NK-92 treated with Interleukin-12 subunit alpha and Interleukin-12 subunit beta, amount 100 ng/mL, for 24 hours (cell line): ENCODE data around the gene NRAS.

Source experiments
- DNase-seq: peaks from one replicate; lab custom pipeline; 2025; lab: John Stamatoyannopoulos, UW

The NRAS gene

DNA sequence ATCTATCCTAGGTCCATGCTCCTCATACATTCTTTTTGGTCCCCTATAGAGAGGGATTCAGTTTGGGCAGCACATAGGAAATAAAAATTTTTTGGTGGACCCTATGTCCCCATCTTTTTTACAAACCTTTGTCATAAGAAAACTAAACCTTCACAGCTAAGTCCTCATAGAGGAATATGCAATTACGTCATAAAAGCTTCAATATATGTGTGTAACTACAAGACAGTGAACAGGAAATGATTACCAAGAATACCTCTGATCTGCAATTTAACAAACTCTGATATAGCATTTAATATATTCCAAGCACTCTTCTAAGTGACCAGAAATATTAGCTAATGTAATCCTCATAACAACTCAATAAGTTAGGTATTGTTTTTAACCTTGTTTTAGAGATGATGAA lies 40.5 kb downstream of the NRAS start:
- no peak for DNase-seq

DNA sequence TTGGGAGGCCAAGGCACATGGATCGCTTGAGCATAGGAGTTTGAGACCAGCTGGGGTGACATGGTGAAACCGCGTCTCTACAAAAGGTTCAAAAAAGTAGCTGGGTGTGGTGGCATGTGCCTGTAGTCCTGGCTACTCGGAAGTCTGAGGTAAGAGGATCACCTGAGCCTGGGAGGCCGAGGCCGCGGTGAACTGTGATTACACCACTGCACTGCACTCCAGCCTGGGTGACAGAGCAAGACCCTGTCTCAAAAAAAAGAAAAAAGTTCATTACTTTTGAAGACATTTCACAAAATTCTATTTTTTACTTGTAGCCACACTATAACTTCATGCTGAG lies 44.7 kb downstream of the NRAS start:
- no peak for DNase-seq

DNA sequence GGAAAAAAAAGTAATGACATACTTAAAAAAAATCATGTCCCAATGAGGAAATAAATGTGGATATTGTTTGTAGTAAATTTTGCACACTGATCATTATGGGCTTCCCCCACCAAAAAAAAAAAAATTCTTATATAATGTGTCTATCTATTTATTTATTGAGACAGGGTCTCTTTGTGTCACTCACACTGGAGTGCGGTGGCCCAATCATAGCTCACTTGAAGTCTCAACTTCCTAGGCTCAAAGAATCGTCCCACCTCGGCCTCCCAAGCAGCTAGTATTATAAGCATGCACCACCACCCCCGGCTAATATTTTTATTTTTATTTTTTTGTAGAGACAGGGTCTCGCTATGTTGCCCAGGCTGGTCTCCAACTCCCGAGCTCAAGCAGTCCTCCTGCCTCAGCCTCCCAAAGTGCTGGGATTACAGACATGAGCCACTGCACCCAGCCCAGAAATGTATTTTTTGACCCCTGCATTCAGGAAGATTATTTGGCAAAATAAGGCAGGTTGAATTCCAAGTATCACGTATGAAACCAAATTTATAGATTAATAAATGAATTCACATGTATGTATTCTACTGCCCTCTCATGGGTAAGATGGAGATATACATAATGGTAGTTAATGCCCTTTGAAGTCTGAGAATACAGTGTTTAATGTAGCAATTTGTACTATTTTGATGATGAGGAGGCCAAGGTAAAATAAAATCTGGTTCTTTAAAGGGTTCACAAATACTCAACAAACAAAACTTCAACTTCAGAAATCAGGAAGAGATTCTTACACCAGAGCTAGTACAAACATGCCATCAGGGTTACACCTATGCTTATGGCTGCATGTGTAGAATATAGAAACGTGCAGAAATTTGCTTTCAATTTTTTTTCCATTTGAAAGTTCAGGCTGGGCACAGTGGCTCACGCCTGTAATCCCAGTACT lies 45.3 kb downstream of the NRAS start:
- no peak for DNase-seq

DNA sequence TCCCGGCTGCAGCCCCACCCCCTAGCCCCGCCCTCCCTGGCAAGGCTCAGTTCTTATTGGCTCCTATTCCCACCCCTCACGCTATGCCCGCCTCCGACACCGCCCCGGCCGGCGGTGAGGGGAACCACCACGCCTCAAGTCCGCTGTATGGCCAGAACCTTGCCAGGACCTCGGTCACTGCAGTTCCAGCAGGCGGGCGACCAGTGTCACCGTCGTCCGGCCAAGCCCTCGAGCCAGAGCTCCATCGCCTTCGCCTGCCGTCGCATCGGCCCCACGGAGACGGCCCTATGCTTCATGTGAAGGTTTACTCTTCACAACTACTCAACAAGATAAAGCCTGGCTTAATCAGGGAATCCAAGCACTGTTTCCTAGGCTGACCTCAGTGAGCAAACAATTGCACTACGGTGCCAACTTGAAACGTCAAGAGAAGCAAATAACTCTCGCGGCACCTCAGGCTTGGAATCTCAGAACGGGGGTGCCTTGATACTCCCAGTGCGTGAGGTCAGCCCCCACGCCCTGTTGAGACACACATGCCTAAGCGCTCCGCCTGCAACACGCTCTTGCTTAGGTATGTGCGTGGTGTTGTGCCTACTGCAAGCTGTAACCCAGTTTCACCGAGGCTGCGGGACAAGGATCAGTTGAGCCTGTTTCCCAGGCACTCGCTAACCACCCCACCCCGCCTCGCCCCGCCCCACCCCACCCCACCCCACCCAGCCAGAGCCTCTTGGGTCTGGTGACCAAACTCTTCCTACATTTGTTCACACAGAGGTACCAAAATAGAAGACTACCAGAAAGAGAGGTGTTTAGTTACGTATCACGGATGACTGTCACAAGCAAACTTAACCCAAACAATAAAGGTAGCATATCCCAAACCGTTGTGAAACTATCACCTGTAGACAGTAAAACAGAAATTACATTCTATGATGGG lies 46.2 kb downstream of the NRAS start:
- DNase-seq, result peak; percentile 26

DNA sequence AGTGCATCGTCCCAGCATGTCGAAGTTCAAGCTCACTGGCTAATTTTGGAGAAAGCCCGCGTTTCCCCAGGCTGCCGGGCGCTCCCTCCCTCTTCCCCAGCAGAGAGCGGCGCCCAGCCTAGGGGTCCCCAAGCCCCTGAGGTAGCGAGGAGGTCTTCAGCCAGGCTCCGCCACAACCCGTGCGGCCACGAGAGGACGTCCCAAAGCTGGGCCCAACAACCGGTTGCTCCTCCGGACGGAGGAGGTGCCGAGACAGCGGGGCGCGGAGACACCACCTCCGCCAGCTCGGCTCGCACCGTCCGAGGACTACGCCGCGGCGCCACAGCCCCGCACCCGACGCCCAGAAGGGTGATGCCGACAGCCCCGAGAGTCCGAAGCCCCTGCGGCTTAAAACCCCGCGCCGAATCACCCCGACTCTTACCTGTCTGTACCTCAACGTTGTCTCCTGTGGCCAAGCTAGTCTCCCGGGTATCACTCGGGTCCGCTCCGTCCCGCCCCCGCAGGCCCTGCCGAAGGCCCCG lies 46.9 kb downstream of the NRAS start, which contains the start of gene DENND2C:
Gene DENND2C (minus strand): TSS at position 488 of the 521 bp plus-strand sequence. CDS start 44,065 bp downstream, outside the sequence.
- no peak for DNase-seq

DNA sequence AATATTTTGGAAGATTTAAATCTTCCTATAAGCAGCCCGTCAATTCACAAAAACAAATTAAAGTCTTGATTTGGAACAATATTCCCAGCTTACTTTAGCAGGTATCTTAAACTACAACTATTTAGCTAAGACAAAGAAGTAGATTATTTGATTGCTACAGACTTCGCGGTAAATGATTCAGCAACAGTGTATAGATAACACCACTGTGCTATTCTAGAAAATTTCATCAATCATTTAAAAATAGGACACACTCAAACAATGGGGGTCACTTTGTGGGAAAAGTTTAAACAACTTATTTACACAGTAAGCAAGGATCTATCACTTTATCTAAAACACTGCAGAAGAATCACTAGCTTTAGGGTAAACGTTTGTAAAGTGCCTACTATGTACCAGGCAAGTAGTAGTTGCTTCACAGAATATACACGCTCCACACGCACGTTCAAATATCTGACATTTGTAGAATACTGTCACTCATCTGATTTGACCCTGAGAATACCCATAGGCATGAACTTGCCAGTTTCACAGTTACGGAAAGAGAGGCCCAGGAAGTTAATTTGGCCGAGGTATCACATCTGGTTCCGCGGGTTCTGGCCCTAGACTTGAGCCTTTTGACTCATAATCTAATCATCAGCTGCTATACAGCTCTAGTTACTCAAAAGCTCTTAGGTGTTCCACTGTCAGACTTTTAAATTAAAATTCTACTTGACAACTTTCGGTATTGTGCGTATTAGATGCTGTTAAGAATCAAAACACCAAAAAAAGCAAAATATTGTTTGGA lies 47.6 kb downstream of the NRAS start:
- no peak for DNase-seq

DNA sequence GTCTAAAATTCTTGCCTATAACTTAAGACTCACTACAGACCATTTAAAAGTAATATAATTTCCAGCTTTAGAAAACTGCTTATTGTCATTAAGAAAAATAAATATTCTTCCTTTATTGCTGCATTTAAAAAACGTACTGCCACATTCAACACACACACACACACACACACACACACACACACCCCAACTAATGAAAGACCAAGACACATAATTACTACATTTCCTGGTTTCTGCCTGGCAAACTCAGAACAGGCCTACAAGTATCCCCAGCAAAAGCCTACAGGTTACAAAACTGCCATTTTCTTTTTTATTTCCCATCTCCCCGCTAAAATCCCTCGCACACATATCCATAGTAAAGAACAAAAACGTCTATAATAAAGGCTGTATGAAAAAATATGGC lies 48.2 kb downstream of the NRAS start:
- no peak for DNase-seq

DNA sequence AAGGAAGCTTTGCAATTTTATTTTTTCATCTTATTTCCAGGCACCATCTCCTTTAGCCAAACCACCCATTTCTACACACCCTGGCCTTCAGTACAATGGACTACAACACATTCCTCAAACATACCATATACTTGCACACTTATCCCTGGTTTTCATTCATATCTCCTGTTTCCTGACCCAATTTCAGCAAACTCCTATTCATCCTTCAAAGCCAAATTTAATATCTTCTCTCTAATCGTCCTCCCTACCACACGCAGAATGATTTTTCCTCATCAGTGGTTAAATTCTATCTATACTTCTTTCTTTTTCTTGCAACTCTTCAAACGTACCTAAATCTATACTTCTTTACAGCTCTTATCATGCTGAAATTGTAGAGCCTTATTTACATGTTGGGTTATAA lies 49.6 kb downstream of the NRAS start:
- no peak for DNase-seq

DNA sequence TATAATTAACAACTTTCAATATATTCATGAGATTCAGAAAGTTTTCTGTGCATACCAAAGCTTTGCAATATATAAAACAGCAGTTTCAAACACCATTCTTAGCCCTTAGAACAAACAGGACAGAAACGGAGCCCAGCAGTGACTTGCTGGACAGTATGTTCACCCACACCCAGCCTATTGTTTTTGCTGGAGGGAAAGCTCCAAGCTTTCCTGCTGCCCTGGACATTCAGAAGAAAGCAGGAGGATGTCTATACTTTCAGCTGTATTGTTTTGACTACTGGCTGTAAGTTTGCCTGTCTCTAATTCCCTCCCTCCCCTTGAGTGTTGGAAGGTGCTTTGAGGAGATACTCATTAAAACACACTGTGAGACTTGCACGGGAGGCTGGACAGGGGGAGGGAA lies 56.3 kb downstream of the NRAS start:
- DNase-seq, result no peak
